ENCODE data around the gene FAM117B. TPM values are rescaled to one million over a fixed set of nuclear protein-coding genes. Genes with fewer than 3 reads are reported as not detected.

FAM117B gene
- total RNA-seq, 1 experiment from 2014 or later, result 24.0 TPM

DNA sequence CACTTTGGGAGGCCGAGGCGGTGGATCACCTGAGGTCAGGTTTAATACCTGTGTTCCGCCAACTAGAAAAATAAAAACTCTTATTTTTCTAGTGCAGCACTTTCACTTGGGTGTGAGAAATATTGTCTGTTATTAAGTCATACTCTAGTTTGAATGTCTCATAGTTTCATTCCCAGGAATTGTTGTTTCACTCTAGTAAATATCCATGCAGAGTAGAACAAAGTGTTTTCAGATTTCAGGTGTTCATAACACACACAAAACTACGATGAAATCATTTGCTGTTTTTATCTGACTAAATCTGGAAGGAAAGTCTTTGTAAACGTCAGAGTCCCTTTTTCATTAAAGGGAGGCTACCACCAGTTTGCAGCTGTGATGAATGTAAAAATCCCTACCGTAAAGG is 4.0 kb downstream of the FAM117B start:
- no peak overlapping the region for H3K56ac ChIP-seq (ENCODE audit: insufficient read length, low read depth, low read length)
- no peak for DNase-seq

More for the DNA sequence above, 4.0 kb downstream of the FAM117B start:
- no CpG with 5 or more reads among the region's 6 CpGs for WGBS (ENCODE audit: extremely low coverage, insufficient read length, low lambda C conversion rate)
- H2BK120ac ChIP-seq (ENCODE audit: low read depth, low read length, poor library complexity, severe bottlenecking), result no peak overlapping the region
- H3K27me3 ChIP-seq (ENCODE audit: insufficient read depth, low read length), result no peaks in the 10 kb centered on the region
- no peak overlapping the region for H2AFZ ChIP-seq (ENCODE audit: low read length)
- no peak overlapping the region for H4K5ac ChIP-seq (ENCODE audit: insufficient read length, low read depth, low read length)
- no peak overlapping the region for H4K91ac ChIP-seq (ENCODE audit: insufficient read length, low read depth, low read length)
- H3T11ph ChIP-seq (ENCODE audit: low read length), result no peak overlapping the region
- H3K9ac ChIP-seq (ENCODE audit: extremely low read depth, insufficient read length, low read length), result no peak overlapping the region
- H3K79me2 ChIP-seq (ENCODE audit: insufficient read depth, low read length), result peaks cover 8% of the 10 kb centered on the region; the same call in 1 of the 2 replicates
- Mint-ChIP-seq H3K27me3 (ENCODE audit: low read depth) (no peaks in the 10 kb centered on the region), H3K27ac (no peak overlapping the region), H3K4me3 (no peak overlapping the region), H3K9me3 (no peaks in the 10 kb centered on the region), H3K4me1 (peaks cover 25 to 26% of the 10 kb centered on the region in 2 experiments), H3K36me3 (ENCODE audit: insufficient read depth in 1 of 3, low read depth in 3 of 3) (peaks cover 0 to 4% (median 0%) of the 10 kb centered on the region in 3 experiments; a peak in 1 of 7 replicates)
- H3K9me3 ChIP-seq (ENCODE audit: control insufficient read depth, low read depth, low read length), result no peaks in the 10 kb centered on the region
- H2BK20ac ChIP-seq (ENCODE audit: low read depth, low read length, poor library complexity, severe bottlenecking), result no peak overlapping the region
- no peak overlapping the region for H2AK5ac ChIP-seq (ENCODE audit: insufficient read length, low read length)
- no peak overlapping the region for H3K14ac ChIP-seq (ENCODE audit: insufficient read depth, low read length)
- peaks cover 2% of the 10 kb centered on the region for H4K20me1 ChIP-seq (ENCODE audit: control insufficient read depth, insufficient read depth, insufficient read length)
- no peak overlapping the region for H3K23ac ChIP-seq (ENCODE audit: insufficient read length, low read depth, low read length)
- H3K4me2 ChIP-seq (ENCODE audit: insufficient read depth, insufficient read length, low read length), result no peak overlapping the region
- H3K23me2 ChIP-seq (ENCODE audit: insufficient read length, low read depth, low read length, poor library complexity, severe bottlenecking), result peaks cover 4% of the 10 kb centered on the region
- H3K4ac ChIP-seq (ENCODE audit: low read depth, low read length), result no peak overlapping the region
- no peak overlapping the region for H2BK5ac ChIP-seq (ENCODE audit: insufficient read length, low read length)
- H3K79me1 ChIP-seq (ENCODE audit: insufficient read depth, low read depth, low read length, poor library complexity, severe bottlenecking), result peaks cover 10% of the 10 kb centered on the region
- no peak overlapping the region for H3K18ac ChIP-seq (ENCODE audit: insufficient read length, low read depth, low read length)
- no peak overlapping the region for H2BK12ac ChIP-seq (ENCODE audit: insufficient read length, low read depth, low read length)
- no peaks in the 10 kb centered on the region for H3K4me1 ChIP-seq (ENCODE audit: insufficient read depth, low read length)
- H2BK15ac ChIP-seq (ENCODE audit: low read depth, low read length), result no peak overlapping the region
- H4K8ac ChIP-seq (replicated peaks; ENCODE audit: insufficient read length, low read depth, low read length), result no peak overlapping the region
- TF ChIP-seq, protein P1, sequence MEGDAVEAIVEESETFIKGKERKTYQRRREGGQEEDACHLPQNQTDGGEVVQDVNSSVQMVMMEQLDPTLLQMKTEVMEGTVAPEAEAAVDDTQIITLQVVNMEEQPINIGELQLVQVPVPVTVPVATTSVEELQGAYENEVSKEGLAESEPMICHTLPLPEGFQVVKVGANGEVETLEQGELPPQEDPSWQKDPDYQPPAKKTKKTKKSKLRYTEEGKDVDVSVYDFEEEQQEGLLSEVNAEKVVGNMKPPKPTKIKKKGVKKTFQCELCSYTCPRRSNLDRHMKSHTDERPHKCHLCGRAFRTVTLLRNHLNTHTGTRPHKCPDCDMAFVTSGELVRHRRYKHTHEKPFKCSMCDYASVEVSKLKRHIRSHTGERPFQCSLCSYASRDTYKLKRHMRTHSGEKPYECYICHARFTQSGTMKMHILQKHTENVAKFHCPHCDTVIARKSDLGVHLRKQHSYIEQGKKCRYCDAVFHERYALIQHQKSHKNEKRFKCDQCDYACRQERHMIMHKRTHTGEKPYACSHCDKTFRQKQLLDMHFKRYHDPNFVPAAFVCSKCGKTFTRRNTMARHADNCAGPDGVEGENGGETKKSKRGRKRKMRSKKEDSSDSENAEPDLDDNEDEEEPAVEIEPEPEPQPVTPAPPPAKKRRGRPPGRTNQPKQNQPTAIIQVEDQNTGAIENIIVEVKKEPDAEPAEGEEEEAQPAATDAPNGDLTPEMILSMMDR (conservative IDR thresholded peaks at IDR 0.05), result no peak
- H3K27ac ChIP-seq (ENCODE audit: insufficient read length, low read depth, low read length), result no peak overlapping the region

All from H9 (cell line).